Activated T-helper 2 cell treated with anti-CD3 and anti-CD28 coated beads, Interferon-gamma antibody, Interleukin-2, Interleukin-4, amounts not matched to agents 10 μg/mL and 5 μg/mL and 100 μg/mL, durations not matched to agents 14 hours and 24 hours and 36 hours (primary cell): ENCODE data around the gene COL5A3. TPM values are rescaled to one million over a fixed set of nuclear protein-coding genes. Genes with fewer than 3 reads are reported as not detected.

ENCODE experiments used
- DNase-seq: peaks from one replicate; pipeline ENCODE4 v3.0.0; 2021; ENCODE audit warnings: low spot score
- H3K27ac Mint-ChIP-seq: one replicate; pipeline ENCODE4 v1.8.0; 2021; ENCODE audit warnings: mixed read lengths
- H3K27me3 Mint-ChIP-seq: one replicate; pipeline ENCODE4 v1.8.0; 2021; ENCODE audit warnings: low read depth, mixed read lengths
- H3K36me3 Mint-ChIP-seq: one replicate; pipeline ENCODE4 v1.8.0; 2021; ENCODE audit warnings: low read depth, mixed read lengths
- H3K4me1 Mint-ChIP-seq: one replicate; pipeline ENCODE4 v1.8.0; 2021; ENCODE audit warnings: low read depth, mixed read lengths
- H3K4me3 Mint-ChIP-seq: one replicate; pipeline ENCODE4 v1.8.0; 2021; ENCODE audit warnings: low read depth, mild to moderate bottlenecking, moderate library complexity, mixed read lengths
- H3K9me3 Mint-ChIP-seq: one replicate; pipeline ENCODE4 v1.8.0; 2021; ENCODE audit warnings: mixed read lengths
- intact Hi-C: fragments of 100-400 bp; cut with micrococcal nuclease; formaldehyde crosslinking; loops from one replicate; pipeline ENCODE4 v1.15.1; 2023
- total RNA-seq: library from RNA; stranded (reverse); gene quantifications from 2 replicates; pipeline ENCODE4 v1.2.3, GENCODE V29; 2022

The COL5A3 gene
- total RNA-seq, 1 donor from 2014 or later = 0.87 TPM

- Mint-ChIP-seq H3K4me1 (no peaks in the 10 kb centered on the region), H3K36me3 (no peaks in the 10 kb centered on the region), H3K9me3 (no peaks in the 10 kb centered on the region), H3K4me3 (no peak overlapping the region), H3K27me3 (no peaks in the 10 kb centered on the region), H3K27ac (no peak overlapping the region)
- intact Hi-C loops = no loop called here
- DNase-seq = no peak
Observed at GRCh38 chr19:9989504-9989903, 20.8 kb downstream of the COL5A3 start.

DNA sequence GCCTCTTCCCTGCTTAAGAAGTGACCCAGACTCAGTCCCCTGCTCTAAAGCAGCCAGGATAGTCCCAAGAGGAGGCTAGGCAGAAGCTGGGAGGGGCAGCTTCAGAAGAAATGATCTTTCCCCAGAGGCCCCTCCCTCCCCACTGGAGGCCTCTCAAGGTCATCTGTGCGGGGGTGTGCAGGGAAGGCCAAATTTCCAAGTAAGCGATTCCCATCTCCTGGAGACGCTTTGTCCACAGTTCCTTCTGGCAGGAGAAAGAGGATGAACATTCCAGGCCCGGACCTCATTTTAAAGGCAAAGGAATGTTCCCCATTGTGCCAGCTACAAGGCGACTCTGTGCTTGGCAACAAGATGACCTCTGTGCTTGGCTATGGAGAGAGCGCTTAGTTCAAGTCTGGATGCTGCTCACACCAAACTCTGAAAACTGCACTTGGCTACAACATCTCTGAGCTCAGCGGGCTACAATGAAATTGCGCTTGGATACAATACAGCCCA lies 23.5 kb downstream of the COL5A3 start:
- intact Hi-C loops = no loop called here
- DNase-seq = no peak
- Mint-ChIP-seq H3K4me1 (no peaks in the 10 kb centered on the region), H3K36me3 (no peaks in the 10 kb centered on the region), H3K9me3 (no peaks in the 10 kb centered on the region), H3K27me3 (peaks cover 3% of the 10 kb centered on the region), H3K4me3 (no peak overlapping the region), H3K27ac (no peak overlapping the region)

GRCh38 chr19:9981406-9982260 lies 28.7 kb downstream of the COL5A3 start:
- DNase-seq = no peak
- intact Hi-C loops = no loop called here
- Mint-ChIP-seq H3K9me3 (no peaks in the 10 kb centered on the region), H3K27me3 (peaks cover 3% of the 10 kb centered on the region), H3K36me3 (no peaks in the 10 kb centered on the region), H3K27ac (no peak overlapping the region), H3K4me1 (no peaks in the 10 kb centered on the region), H3K4me3 (no peak overlapping the region)

DNA sequence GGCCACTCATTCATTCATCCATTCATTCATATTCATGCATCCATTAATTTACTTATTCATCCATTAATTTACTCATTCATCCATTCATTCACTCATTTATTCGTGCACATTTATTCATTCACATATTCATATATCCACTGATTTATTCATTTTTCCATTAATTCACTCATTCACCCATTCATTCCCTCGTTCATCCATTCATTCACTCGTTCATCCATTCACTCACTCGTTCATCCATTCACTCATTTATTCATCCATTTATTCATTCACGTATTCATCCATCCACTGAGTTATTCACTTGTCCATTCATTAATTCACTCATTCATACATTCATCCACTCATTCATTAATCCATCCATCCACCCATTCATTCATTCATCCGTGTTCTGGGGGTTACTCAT lies 38.2 kb downstream of the COL5A3 start:
- Mint-ChIP-seq H3K36me3 (no peaks in the 10 kb centered on the region), H3K9me3 (no peaks in the 10 kb centered on the region), H3K4me1 (no peaks in the 10 kb centered on the region), H3K27ac (no peak overlapping the region), H3K4me3 (no peak overlapping the region), H3K27me3 (peaks cover 7% of the 10 kb centered on the region)
- no peak for DNase-seq
- intact Hi-C loops = no loop called here

DNA sequence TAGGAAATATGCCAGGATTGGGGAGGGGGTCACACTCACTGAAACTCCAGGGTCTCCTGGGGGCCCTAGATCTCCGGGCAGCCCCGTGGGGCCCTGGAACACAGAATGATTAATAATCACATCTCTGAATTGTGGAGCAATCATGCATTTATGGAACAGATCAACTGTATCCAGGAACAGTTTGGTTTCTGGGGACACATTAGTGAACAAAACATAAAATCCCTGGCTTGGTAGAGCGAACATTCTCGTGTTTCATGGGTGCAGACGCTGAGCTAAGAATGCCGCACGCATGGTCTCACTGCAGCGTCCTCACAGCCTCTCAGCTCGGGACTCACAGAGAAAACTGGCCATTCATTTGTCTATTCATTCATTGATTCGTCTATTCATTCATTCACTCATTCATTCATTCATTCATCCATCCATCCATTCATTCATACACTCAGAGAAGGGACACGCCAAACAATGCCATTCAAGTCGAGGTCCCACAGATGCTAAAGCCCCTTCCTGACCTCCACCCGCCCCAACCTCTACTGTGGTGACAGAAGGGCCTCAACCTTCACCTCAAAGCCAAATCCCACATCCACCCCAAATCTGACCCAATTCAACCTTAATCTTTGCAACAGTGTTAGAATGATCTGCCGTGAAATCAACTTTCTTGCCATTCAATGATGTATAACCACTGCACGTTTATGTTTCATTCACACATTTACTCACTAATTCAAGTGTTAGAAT lies 39.0 kb downstream of the COL5A3 start:
- no peak overlapping the region for H3K27ac Mint-ChIP-seq
- DNase-seq = no peak
- no peaks in the 10 kb centered on the region for H3K4me1 Mint-ChIP-seq
- H3K4me3 Mint-ChIP-seq = no peak overlapping the region
- H3K9me3 Mint-ChIP-seq = no peaks in the 10 kb centered on the region
- intact Hi-C loops = no loop called here
- no peaks in the 10 kb centered on the region for H3K36me3 Mint-ChIP-seq
- peaks cover 10% of the 10 kb centered on the region for H3K27me3 Mint-ChIP-seq

GRCh38 chr19:9970481-9970880 lies 39.8 kb downstream of the COL5A3 start:
- Mint-ChIP-seq H3K27ac (no peak overlapping the region), H3K9me3 (no peaks in the 10 kb centered on the region), H3K4me1 (no peaks in the 10 kb centered on the region), H3K27me3 (peaks cover 16% of the 10 kb centered on the region), H3K36me3 (no peaks in the 10 kb centered on the region), H3K4me3 (no peak overlapping the region)
- DNase-seq = no peak
- intact Hi-C loops = no loop called here

DNA sequence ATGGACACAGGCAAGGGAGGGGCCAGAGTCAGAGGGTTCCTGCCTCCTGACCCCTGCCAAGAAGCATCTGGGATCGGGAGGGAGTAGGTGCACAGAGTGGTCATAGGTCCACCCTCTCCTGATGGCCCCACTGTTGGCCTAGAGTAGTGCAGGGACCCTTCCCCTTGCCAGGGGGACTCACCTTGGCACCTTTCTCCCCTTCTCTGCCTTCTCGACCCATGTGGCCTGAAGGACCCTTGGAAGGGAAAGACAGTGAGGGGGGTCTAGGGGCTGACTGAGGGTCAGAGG lies 40.7 kb downstream of the COL5A3 start:
- intact Hi-C loops = no loop called here
- H3K27me3 Mint-ChIP-seq = peaks cover 16% of the 10 kb centered on the region
- no peak overlapping the region for H3K4me3 Mint-ChIP-seq
- H3K27ac Mint-ChIP-seq = no peak overlapping the region
- no peaks in the 10 kb centered on the region for H3K4me1 Mint-ChIP-seq
- H3K9me3 Mint-ChIP-seq = no peaks in the 10 kb centered on the region
- DNase-seq = no peak
- no peaks in the 10 kb centered on the region for H3K36me3 Mint-ChIP-seq

DNA sequence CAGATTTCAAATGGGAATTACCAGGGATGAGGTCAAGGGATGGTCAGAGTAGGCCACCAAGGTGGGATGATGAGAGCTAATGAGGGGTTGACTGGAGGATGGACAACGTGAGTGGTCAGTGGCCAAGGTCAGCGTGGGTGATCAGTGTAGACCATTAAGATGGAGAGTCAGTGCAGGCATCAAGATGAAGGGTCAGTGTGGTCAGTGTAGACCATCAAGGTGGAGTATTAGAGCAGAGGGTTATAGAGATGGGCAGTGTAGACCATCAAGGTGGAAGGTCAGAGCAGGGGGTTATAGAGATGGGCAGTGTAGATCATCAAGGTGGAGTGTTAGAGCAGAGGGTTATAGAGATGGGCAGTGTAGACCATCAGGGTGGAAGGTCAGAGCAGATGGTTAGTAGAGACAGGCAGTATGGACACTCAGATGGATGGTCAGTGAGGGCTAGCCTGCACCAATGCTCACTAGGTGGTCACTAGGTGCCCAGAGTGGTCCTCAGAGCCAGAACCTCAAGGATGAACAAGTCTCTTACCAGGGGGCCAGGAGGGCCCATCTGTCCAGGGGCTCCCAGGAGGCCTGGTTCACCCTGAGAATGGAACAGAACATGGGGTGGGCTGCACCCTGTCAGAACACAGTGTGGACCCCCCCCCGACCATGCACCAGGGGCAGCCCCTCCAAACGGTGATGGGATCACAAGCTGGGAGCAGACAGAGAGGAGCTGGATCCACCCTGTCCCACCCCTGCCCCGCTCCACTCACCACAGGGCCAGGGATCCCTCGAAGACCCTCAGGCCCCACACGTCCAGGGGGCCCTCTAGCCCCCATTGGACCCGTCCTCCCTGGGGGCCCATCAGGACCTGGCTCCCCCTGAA lies 41.2 kb downstream of the COL5A3 start:
- DNase-seq = no peak
- Mint-ChIP-seq H3K27ac (no peak overlapping the region), H3K4me3 (no peak overlapping the region), H3K9me3 (no peaks in the 10 kb centered on the region), H3K36me3 (no peaks in the 10 kb centered on the region), H3K4me1 (no peaks in the 10 kb centered on the region), H3K27me3 (peaks cover 16% of the 10 kb centered on the region)
- intact Hi-C loops = no loop called here

DNA sequence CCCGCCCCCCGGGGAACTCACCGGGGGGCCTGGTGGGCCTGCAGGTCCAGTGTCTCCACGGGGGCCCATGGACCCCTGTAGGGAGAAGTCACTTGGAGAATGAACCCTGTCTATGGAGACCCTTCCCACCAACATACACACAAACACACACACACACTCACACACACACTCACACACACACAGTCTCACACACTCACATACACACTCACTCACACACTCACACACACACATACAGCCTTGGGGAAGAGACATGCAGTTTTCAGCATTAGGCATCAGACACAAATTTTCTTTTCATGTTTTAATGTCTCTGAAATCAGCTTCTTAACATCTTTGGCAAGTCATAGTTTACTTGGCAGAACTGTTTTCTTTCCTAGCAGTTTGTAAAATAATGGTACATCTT lies 43.0 kb downstream of the COL5A3 start:
- Mint-ChIP-seq H3K9me3 (no peaks in the 10 kb centered on the region), H3K36me3 (no peaks in the 10 kb centered on the region), H3K27ac (no peak overlapping the region), H3K4me3 (no peak overlapping the region), H3K27me3 (peaks cover 16% of the 10 kb centered on the region), H3K4me1 (no peaks in the 10 kb centered on the region)
- intact Hi-C loops = no loop called here
- no peak for DNase-seq

DNA sequence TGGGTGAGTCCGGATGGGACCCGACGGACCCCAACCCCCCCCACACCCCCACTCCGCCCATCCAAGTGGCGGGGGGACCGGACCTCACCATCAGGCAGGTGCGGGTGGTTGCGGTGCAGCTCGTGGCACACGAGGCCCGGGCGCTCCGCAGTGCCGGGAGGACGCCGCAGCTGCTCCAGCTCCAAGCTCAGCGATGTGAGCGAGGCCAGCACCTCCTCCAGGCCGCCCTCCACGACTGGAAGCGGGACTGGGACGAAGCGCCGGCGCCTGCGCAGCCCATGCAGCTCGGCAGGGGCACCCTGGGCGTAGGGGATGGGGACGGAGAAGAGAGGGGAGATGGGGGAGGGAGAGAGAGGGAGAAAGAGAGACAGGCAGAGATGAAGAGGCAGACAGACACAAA lies 43.9 kb downstream of the COL5A3 start:
- intact Hi-C loops = no loop called here
- no peaks in the 10 kb centered on the region for H3K4me1 Mint-ChIP-seq
- no peaks in the 10 kb centered on the region for H3K9me3 Mint-ChIP-seq
- H3K27ac Mint-ChIP-seq = no peak overlapping the region
- H3K27me3 Mint-ChIP-seq = peaks cover 16% of the 10 kb centered on the region
- DNase-seq = no peak
- H3K4me3 Mint-ChIP-seq = no peak overlapping the region
- H3K36me3 Mint-ChIP-seq = no peaks in the 10 kb centered on the region

DNA sequence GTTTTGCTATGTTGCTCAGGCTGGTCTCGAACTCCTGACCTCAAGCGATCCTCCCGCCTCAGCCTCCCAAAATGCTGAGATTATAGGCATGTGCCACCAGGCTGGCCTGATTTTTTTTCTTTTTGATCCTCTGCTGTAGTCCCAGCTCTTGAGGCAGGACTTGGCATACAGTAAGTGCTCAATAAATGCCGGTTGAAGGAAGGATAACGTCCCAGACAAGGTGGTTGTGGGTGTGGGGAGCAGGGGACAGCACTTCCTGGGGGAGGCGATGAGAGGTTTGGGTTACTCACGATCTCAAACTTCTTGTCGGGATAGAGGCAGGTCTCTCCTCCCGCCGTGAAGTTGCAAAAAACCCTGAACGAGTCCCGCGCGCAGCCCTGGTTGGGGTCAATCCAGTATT lies 44.3 kb downstream of the COL5A3 start:
- Mint-ChIP-seq H3K4me1 (no peaks in the 10 kb centered on the region), H3K36me3 (no peaks in the 10 kb centered on the region), H3K4me3 (no peak overlapping the region), H3K9me3 (no peaks in the 10 kb centered on the region), H3K27ac (no peak overlapping the region), H3K27me3 (peaks cover 17% of the 10 kb centered on the region)
- intact Hi-C loops = no loop called here
- no peak for DNase-seq

DNA sequence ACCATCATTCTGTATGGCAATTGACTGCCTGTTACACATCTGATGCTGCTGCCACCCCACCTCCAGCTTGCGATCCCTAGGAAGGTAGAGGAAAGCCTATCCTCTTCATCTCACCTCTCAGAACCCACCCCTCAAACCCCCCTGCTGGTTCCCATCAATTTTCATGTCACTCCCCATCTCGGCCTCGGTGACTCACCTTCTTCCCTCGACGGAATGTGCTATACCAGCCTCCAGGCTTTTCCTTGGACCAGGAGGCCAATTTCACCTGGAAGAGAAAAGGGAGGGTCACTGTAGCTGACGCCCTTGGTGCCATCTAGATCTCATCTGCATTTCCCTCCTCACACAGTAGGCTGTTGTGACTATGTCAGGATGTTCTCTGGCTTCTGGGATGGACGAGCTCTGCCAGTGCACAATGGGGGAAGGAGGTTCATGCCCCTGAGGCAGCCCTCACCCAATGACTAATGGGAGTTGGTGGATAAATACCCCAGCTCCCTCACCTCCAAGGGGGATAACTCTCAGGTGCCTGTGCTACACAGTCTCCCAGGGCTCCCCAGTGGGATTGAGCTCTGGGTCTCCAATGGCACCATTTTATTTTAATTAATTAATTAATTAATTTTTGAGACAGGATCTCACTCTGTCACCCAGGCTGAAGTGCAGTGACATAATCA lies 47.5 kb downstream of the COL5A3 start:
- Mint-ChIP-seq H3K27ac (no peak overlapping the region), H3K9me3 (no peaks in the 10 kb centered on the region), H3K4me1 (no peaks in the 10 kb centered on the region), H3K27me3 (peaks cover 15% of the 10 kb centered on the region), H3K36me3 (no peaks in the 10 kb centered on the region), H3K4me3 (no peak overlapping the region)
- DNase-seq = no peak
- intact Hi-C loops = no loop called here
